AG08396 (cell line): ENCODE measurements around the gene IRF2BP1.
A peak's percentile ranks its signal among the peaks of the same experiment; 100 is the strongest.
"Not testable (repeated sequence)": the region's sequence is repeated elsewhere in the genome, so short reads cannot be mapped to it uniquely, and the experiment has no call there.

Experiments used
- DNase-seq: peaks from one replicate; pipeline ENCODE4 v3.0.0; 2012; ENCODE audit warnings: low spot score, mixed read lengths

IRF2BP1 gene

DNA sequence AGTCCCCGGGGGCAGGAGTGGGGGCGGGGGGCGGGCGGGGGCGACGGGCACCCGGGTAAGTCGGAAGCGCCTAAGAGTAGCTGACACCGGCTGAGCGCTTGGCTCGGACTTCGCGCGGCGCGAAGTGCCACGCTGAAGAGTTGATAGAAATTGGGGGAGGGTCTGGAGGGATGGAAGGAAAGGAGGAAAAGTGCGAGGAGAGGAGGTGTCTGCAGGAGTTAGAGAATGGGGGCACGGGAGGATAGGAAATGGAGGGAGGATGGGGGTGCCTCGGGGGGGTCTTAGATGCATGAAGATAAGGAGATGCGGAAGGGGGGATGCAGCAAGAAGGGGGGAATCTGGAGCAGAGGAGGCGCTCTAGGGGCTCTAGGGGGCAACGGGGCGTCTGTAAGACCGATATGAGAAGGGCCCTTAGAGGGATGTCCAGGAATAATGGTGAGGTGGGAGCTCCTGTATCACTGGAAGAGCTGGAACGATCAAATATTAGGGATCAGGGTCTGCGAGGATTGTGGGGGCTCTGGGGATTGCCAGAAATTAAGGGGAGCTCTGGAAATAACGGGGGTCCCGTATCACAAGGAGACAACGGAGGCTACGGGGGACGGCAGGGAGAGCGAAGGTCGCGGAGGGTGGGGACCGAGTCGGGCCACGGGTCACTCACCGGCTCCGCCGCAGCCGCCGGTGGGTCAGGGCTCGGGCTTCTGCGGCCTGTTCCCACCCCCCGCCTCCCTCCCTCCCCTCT is 16.1 kb upstream of the IRF2BP1 start, which contains the start of gene MYPOP:
MYPOP (minus strand) TSS at position 702 of the 739 bp plus-strand sequence. CDS start 840 bp downstream, outside the sequence.
- no peak for DNase-seq

DNA sequence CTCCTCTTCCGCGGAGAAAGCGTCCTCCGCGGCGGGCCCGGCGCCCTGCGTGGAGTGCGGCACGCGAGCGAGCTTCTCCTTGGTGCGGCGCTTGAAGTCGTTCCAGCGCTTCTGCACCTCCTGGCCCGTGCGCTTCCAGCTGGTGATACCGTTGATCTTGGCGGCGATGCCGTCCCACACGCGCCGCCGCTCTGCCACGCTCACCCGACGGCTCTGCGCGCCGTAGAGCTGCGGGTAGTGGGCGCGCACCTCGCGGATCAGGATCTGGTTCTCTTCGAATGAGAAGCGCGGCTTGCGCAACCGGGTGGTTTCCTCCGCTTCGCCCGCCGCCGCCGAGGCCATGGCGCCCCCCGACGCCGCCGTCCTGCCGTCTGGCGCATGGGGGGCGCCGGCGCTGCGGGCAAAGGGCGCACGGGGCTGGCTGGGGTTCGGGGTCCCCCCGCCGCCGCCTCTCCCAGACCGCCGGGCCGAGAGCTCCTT is 15.5 kb upstream of the IRF2BP1 start:
- DNase-seq, result peak; percentile 56

DNA sequence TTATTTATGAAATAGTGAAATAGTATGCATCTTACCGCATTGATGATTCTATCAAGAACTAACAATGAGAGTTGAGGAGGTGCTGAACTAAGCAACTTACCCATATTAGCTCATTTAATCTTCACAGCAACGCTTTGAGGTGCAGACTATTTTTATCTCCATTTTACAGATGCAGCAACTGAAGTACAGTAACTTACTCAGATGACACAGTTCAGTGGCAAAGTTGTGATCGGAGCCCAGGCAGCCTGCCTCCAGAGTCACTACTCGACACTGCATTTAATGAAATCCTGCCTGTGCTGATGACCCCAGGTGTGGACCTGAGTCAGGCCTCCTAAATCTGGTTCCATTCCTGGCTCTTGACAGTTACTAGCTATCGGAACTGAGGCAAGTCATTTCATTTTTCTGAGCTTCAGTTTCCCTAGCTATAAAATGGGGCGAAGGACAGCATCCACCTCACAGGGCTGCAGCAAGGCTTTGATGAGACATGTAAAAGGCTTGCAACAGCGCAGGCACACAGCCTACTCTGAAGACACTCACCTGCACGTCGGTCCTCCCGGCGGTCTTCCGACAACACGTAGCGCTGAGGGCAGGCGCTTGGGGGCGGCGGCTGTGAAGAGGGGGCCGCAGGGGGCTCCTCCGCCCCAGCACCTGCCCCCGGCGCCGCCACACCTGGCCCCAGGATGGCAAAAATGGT is 14.9 kb upstream of the IRF2BP1 start:
- DNase-seq, result no peak

DNA sequence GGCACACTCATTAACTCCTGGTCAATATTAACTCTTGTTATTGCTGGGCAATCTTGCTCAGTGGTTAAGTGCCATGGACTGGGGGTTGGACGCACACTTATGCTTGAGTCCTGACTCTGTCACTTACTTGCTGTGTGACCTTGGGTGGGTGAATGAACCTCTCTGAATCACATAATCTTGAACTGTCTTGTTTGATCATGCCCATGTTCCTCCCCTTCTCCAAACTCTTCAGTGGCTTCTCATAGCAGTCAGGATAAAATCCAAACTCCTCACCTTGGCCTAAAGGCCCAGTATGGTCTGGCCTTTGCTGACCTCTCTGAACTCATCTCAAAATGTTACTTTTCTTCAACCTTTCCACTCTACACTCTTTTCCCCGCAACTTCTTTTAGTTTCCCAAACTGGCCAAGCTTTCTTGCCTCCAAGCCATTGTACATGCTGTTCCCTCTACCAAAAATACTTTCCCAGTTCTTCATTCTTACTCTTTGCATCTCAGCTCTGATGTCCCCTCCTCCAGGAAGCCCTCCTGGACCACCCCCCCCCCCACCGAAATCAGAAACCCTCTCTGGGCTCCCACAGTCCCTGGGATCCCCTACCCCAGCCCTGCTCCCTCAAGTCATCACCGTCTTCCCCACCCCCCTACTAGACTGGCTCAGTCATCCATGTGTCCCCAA is 14.1 kb upstream of the IRF2BP1 start:
- DNase-seq, result no peak

DNA sequence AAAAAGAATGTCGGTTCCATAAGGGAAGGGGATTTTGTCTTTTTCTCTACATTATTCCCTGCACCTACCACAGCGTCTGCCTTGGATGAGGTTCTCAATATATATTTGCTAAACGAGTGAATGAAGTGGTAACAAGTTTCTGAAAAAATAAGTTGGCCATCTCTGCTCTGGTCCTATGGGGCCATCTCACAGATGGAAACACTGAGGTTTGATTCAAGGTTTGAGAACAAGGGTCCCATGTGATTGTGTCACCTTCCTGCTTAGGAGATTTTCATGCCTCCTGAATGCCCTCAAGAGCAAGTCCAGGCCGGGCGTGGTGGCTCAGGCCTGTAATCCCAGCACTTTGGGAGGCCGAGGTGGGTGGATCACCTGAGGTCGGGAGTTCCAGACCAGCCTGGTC is 13.3 kb upstream of the IRF2BP1 start:
- DNase-seq, result no peak

DNA sequence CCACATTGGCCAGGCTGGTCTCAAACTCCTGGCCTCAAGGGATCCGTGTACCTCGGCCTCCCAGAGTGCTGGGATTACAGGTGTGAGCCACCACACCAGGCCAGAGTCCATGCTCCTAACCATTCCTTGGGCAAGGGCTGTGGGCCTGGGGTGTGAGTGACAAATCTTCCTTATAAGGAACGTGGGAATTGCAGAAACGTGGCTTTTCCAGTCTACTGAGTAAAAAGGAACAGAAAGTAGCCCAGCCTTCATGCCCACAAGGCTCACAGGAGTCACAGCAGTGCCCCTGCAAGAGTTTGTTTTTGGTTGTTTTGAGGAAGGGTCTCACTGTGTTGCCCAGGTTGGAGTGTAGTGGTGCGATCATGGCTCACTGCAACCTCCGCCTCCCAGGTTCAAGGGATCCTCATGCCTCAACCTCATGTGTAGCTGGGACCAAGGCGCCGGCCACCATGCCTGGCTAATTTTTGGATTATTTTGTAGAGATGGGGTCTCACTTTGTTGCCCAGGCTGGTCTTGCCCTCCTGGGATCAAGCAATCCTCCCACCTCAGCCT is 11.4 kb upstream of the IRF2BP1 start:
- DNase-seq, result no peak

DNA sequence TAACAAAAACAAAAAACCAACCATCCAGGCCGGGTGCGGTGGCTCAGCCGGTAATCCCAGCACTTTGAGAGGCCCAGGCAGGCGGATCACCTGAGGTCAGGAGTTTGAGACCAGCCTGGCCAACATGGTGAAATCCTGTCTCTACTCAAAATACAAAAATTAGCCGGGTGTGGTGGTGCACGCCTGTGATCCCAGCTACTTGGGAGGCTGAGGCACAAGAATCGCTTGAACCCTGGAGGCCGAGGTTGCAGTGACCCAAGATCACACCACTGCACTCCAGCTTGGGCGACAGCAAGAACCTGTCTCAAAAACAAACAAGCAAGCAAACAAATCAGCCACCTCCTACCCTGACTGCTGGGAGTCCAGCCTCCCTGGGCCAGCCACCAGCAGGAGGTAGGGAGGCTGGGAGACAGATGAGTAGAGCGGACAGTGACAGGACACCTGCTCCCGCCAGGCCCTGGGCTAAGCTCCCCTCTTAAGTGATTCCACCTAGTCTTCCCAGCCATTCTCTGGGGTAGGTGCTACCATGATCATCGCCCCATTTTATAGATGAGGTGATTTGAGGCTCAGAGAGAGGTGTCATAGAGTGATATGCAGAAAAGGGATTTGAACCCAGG is 10.2 kb upstream of the IRF2BP1 start:
- DNase-seq, result not testable (repeated sequence)

DNA sequence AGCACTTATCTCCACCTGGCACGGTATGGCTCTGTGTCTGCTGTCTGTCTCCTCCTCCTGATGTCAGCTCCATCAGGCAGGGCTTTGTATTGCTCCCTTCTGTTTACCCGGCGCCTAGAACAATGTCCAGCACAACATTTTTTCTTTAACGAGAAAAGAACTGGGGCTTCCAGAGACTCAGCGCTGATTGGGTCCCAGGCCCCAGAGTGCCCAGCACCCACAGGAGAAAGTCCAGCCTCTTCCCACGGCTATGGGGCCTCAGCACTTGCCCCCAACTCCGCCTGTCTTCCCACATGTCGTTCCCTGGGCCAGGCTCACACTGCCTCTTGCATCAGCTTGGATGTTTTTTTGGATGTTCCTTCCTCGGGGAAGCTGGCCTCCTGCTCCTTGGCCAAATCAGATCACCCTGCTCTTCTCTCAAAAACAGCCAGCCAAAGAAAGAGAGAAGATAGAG is 9.6 kb upstream of the IRF2BP1 start:
- no peak for DNase-seq

DNA sequence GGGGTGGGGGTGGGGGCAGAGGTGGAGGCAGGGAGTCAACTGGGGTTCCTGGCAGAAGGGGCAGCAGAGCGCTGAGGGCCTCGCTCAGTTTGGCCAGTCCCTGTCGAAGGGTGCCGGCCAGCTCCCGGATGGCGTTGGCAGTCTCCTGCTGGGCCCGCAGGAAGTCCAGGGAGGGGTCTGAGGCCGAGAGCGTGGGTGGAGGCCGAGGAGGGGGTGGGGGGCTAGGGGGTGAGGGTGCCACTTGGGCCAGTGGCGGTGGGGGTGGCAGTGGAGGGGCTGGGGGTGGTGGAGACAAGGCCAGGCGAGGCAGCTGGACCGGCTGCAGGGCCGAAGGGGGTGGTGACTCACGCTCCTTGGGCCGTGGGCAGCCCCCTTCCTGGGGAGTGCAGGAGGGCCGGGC is 4.9 kb upstream of the IRF2BP1 start:
- no peak for DNase-seq

DNA sequence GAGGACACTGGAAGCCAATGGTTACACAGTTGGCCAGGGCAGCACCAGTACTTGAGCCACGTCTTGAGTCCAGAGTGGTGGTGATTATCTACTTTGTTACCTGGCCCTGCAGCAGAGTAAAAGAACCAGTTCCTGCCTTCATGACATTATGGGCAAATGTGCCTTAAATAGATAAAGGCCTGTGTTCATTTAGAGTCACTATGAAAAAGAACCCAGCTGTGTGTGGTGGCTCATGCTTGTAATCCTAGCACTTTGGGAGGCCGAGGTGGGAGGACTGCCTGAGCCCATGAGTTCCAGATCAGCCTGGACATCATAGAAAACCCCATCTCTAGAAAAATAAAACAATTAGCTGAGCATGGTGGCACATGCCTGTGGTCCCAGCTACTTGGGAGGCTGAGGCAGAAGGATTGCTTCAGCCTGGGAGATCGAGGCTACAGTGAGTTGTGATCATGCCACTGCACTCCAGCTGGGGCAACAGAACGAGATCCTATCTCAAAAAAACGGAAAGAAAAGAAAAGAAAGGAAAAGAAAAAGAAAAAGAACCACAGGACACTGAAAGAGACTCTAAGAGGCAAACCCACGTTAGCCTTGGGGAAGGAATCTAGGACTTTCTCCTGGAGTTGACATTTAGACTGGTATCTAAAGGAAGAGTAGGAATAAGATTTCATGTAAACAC is 3.4 kb upstream of the IRF2BP1 start:
- DNase-seq, result no peak

DNA sequence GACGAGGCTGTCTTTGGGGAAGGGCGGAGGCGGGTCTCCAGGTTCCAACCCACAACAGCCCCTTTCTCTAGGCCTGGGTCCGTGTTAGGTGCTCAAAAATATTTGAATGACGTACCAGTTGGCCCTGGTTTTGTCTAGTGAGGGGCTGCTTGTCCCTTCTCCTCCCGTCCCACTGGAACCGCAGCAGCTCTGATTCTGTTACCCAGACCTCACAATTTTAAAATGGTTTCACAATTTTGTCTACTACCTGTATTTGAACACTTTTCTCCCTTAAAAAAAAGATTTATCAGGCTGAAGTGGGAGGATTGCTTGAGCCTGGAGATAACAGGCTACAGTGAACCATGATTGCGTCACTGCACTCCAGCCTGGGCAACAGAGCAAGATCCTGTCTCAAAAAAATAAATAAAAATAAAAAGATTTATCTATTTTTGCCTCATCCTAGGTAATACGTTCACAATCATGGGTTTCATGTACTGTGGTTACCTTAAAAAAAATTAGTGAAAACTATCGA is 1.3 kb upstream of the IRF2BP1 start:
- DNase-seq, result no peak

DNA sequence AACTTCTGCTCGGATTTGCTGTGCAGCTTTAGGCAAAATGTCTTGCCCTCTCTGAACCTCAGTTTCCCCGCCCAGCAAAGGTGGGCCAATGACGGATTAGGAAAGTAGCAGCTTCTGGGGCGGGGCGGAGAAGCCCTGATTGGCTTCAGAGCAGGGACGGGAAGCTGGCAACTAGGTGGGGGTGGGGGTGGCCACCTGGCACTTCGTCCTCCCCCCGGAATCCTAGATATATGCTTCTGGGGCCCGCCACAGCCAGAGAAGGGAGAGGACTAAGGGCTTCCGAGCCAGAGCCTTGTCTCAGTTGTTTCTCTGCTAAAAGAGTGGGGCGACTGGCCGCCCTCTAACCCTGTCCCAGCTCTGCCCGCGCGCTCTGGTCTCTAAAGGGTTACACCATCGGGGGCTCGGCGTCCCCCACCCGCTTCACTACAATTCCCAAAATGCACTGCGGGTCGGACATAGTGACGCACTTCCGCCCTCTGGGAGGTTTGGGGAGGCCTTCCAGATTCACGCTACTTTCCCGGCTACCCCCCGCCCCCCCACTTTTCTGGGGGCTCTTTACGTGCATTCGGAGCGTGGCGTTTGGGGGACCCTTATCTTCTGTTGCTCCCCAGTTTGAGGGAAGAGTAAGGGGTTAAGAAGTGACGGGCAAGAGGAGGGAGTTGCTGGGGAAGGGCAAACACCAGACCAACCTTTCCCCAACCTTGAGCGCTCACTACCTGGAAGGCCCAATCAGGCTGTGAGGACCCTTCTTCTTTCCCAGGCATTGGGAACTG is 672 bp upstream of the IRF2BP1 start:
- peak; percentile 95 for DNase-seq

DNA sequence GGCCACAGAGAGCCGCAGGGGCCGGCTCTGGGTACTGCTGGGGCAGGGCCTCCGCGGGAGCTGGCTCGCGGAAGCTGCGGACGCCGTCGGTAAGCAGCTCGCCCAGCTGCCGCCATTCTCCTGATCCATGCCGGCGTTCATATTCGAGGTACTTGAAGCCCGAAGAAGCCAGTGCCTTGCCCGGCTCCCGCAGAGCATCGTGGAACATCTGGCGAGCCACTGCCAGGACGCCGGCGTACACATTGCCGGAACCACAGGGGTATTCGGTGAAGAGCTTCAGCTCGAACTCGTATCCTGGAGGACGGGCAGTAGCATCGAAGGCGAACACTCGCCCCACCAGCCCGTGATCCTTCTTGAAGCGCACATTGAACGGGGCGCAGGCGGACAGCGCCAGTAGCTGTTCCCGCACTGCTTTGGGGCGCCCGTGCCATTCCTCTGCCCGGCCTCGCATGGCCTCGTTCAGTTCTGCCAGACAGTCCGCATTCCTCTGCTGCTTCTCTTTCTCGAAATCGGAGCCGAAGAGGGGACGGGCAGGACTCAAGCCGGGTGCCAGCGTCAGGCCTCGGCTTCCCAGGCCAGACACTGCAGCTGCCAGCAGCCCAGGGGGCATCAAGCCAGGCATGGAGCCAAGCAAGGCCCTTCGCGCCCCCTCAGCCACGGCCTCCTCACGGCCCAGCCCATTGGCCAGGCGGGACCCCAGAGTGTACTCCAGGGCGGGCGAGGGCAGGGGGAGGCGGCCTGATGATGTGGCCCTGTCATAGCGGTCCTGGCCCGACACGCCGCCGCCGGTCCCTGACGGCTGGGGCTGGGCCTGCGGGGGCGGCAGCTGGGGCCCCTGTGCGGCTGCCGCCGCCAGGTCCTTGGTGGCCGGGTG is 1.0 kb downstream of the IRF2BP1 start:
- DNase-seq, result no peak

DNA sequence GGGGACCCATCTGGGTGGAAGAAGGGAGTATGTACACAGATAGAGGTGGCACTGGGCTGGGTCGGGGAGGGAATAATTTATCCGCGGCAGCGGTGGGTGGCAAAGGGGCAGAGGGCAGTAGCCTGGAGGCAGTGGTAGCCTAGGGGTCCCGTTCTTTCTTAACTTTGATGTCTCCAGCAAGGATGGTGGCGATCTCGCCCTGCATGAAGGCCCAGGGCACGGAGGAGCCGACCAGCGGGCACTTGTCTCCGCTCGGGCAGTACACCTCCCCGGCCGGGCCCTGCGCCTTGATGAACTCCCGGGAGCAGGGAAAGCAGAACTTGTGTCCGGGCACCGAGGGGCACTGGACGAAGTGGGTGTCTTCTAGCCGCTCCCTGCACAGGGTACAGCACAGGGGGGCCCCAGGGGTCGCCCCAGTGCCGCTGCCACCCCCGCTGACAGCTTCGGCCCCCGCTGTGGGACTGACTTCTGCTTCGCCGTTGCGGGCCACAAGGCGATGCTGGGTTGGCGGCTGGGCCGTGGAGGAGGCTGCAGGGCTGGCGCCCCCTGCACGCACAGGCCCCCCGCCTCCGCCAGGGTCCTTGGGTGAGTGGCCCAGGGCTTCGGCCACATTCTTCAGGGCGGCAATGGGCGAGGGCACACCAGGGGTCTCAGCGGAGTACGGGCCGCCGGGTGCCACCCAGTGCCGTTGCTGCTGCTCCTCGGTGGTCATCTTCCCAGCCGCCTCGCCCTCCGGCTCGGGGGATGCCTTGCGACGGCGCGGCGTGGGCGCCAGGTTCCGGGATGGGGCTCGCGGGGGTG is 1.9 kb downstream of the IRF2BP1 start:
- DNase-seq, result no peak

DNA sequence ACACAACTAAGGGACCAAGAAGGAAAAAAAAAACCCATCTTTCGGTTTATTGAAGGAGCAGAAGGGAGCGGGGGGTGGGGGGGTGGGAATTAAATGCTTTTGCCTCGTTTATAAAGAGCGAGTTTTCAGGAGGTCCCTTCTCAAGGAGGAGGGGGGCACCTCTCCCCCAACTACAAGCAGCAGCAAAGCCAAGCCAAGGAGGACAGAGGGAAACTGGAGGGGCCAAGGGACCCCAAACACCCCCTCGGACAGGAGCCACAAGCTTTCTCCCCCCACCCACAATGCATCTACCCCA is 2.4 kb downstream of the IRF2BP1 start:
- DNase-seq, result no peak

DNA sequence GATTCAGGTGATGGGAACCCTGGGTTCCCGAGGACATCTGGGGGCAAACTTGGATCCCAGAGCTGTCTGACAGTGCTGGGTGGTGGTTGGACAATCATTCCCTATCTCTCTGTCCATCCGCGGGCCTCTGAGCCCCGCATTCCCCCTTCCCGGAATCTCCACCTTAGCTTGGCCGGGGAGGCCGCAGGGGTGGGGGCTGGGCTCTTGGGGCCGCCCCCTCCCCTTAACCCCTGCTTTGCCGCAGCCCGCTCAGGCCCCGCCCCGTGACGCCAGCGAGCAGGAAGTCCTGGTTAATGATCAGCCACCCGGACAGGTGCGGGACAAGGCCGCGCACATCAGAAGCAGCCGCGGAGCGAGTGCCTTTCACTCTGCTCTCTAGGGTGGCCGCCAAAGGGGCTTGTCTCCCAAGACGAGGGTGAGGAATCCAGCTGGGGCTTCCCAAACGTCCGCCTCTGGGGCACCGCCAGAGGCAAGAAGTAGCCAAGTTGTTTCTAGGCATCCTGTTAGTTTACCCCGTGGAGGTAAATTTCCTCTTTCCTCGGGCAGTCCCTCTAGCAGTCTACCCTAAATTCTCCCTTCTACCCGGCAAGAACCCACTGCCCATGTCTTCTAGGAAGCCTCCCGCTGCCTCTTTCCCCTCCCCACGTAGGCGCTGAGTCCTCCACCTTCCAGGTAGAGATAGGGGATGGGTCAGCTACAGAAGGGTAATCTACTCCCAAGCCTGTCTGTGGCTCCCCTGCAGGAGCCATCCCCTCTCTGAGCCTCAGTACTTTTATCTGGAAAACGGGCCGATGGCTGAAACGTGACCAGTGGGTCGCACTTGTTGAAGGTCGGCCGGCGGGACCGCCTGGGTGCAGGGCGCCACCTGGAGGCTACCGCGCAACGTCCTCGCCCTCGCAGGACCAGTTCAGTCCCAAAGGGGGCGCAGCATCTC is 3.0 kb downstream of the IRF2BP1 start:
- DNase-seq, result peak; percentile 93

DNA sequence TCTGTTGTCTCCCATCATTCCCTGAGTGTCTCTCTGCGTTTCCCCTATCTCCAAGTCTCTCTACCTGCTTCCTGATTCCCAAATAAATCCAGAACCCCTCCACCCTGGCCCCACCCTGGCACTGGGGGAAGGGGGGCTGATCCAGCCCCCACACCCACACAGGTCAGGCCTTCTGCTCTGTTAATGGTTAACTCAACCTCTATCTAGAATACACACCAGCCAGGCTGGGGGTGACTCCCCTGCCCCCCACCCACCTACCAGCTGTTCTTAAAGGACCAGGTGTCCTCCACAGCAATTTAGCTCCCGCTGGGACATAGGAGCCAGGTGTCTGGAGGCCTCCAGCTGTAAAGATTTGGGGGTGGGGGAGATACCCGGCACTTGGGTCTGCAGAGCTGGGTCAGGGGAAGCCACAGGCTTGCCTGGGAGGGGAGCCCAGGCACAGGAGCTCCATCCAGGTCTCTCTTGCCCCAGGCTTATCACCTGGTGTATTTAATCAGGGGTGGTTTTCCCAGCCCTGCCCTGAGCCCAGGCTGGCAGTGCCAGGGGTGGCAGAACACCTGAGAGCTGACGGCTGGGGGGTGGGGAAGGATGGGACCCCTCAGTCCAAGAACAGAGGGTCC is 3.9 kb downstream of the IRF2BP1 start:
- no peak for DNase-seq
